Mesendoderm (in vitro differentiated cells): ENCODE measurements around the gene BPNT1.

Source experiments
- DNase-seq: peaks from one replicate; pipeline ENCODE4 v3.0.0; 2013
- H2AK5ac ChIP-seq: 2 replicates; pipeline ENCODE4 v1.6.1; 2013; ENCODE audit warnings: low read length, inconsistent platforms
- H2BK120ac ChIP-seq: 2 replicates; pipeline ENCODE4 v1.6.1; 2013; ENCODE audit warnings: low read depth, mild to moderate bottlenecking, low read length, moderate library complexity, mixed read lengths
- H2BK15ac ChIP-seq: replicated peaks from 2 replicates; pipeline ENCODE4 v1.6.1; 2013; ENCODE audit warnings: low read depth, mild to moderate bottlenecking, moderate library complexity
- H2BK5ac ChIP-seq: 2 replicates; pipeline ENCODE4 v1.6.1; 2013; ENCODE audit warnings: low read length, inconsistent platforms
- H3K18ac ChIP-seq: 2 replicates; pipeline ENCODE4 v1.6.1; 2013; ENCODE audit warnings: mild to moderate bottlenecking, low read length, mixed read lengths
- H3K23ac ChIP-seq: one replicate; pipeline ENCODE4 v1.6.1; 2013; ENCODE audit warnings: low read length
- H3K27ac ChIP-seq: 2 replicates; pipeline ENCODE4 v1.5.1; 2013; ENCODE audit warnings: low read depth, mild to moderate bottlenecking, inconsistent platforms, low read length, moderate library complexity
- H3K27me3 ChIP-seq: 2 replicates; pipeline ENCODE4 v1.6.1; 2013; ENCODE audit warnings: low read length, control low read depth, mild to moderate bottlenecking, inconsistent platforms; ENCODE audit not compliant: insufficient read depth, poor library complexity
- H3K36me3 ChIP-seq: 2 replicates; pipeline ENCODE4 v1.6.1; 2013; ENCODE audit warnings: low read length, inconsistent platforms; ENCODE audit not compliant: control insufficient read depth, insufficient read depth
- H3K4ac ChIP-seq: one replicate; pipeline ENCODE4 v1.6.1; 2013; ENCODE audit warnings: low read depth, mild to moderate bottlenecking, low read length, moderate library complexity
- H3K4me1 ChIP-seq: 2 replicates; pipeline ENCODE4 v1.6.1; 2013; ENCODE audit warnings: low read depth, low read length, inconsistent platforms; ENCODE audit not compliant: control insufficient read depth
- H3K4me2 ChIP-seq: 2 replicates; pipeline ENCODE4 v1.6.1; 2013; ENCODE audit warnings: low read length
- H3K4me3 ChIP-seq: 2 replicates; pipeline ENCODE4 v1.5.1; 2013; ENCODE audit warnings: mild to moderate bottlenecking, low read length
- H3K56ac ChIP-seq: one replicate; pipeline ENCODE4 v1.6.1; 2013; ENCODE audit warnings: low read length
- H3K79me1 ChIP-seq: 2 replicates; pipeline ENCODE4 v1.6.1; 2013; ENCODE audit warnings: low read length, inconsistent platforms
- H3K79me2 ChIP-seq: 2 replicates; pipeline ENCODE4 v1.6.1; 2013; ENCODE audit warnings: mild to moderate bottlenecking, low read length; ENCODE audit not compliant: control insufficient read depth, insufficient read depth
- H3K9ac ChIP-seq: 2 replicates; pipeline ENCODE4 v1.6.1; 2013; ENCODE audit warnings: low read length, inconsistent platforms
- H4K5ac ChIP-seq: one replicate; pipeline ENCODE4 v1.6.1; 2013; ENCODE audit warnings: low read length
- H4K8ac ChIP-seq: one replicate; pipeline ENCODE4 v1.6.1; 2013; ENCODE audit warnings: low read depth, mild to moderate bottlenecking, control low read depth, low read length, moderate library complexity
- WGBS: extraction: QIAGEN DNeasy Blood & Tissue Kit; methylation state at CpG from one replicate; pipeline ENCODE4 v1.1.7; 2013; ENCODE audit warnings: low lambda C conversion rate, missing lambda C conversion rate; ENCODE audit not compliant: insufficient coverage; ENCODE audit errors: extremely low coverage; 5-methylcytosine and 5-hydroxymethylcytosine counted together

Gene BPNT1

GRCh38 chr1:220045356-220046051 is 44.1 kb downstream of the BPNT1 start:
- Histone ChIP-seq H3K27ac (no peak overlapping the region), H3K4me1 (no peaks in the 10 kb centered on the region), H3K23ac (peak overlapping the region; percentile 94), H2BK5ac (no peak overlapping the region), H3K4me3 (peak overlapping the region; percentile 98), H3K4ac (no peak overlapping the region), H3K18ac (no peak overlapping the region), H3K79me2 (peaks cover 28% of the 10 kb centered on the region), H3K56ac (peak overlapping the region; percentile 99), H4K5ac (no peak overlapping the region), H2BK120ac (no peak overlapping the region), H3K79me1 (no peaks in the 10 kb centered on the region), H3K27me3 (no peaks in the 10 kb centered on the region), H2AK5ac (no peak overlapping the region), H2BK15ac (no peak overlapping the region), H3K9ac (peak overlapping the region; percentile 95), H3K36me3 (no peaks in the 10 kb centered on the region), H3K4me2 (peak overlapping the region; percentile 59), H4K8ac (no peak overlapping the region)
- WGBS: no CpG with 5 or more reads among the region's 17 CpGs
- no peak for DNase-seq

GRCh38 chr1:220044678-220045355 is 44.8 kb downstream of the BPNT1 start:
- no CpG with 5 or more reads among the region's 4 CpGs for WGBS
- Histone ChIP-seq H3K79me2 (peaks cover 28% of the 10 kb centered on the region), H3K4me3 (no peak overlapping the region), H4K8ac (no peak overlapping the region), H3K23ac (no peak overlapping the region), H3K18ac (no peak overlapping the region), H2BK15ac (no peak overlapping the region), H3K4ac (no peak overlapping the region), H3K36me3 (no peaks in the 10 kb centered on the region), H4K5ac (no peak overlapping the region), H3K4me1 (no peaks in the 10 kb centered on the region), H2BK120ac (no peak overlapping the region), H2AK5ac (no peak overlapping the region), H2BK5ac (no peak overlapping the region), H3K79me1 (no peaks in the 10 kb centered on the region), H3K9ac (peak overlapping the region; percentile 95), H3K56ac (no peak overlapping the region), H3K27me3 (no peaks in the 10 kb centered on the region), H3K4me2 (no peak overlapping the region), H3K27ac (no peak overlapping the region)
- DNase-seq: no peak

- H3K36me3 ChIP-seq: no peaks in the 10 kb centered on the region
- no peak overlapping the region for H3K4me3 ChIP-seq
Measured at GRCh38 chr1:220043646-220044045, 45.9 kb downstream of the BPNT1 start.

GRCh38 chr1:220040028-220040596 is 49.5 kb downstream of the BPNT1 start:
- H3K4me3 ChIP-seq: no peak overlapping the region
- WGBS: no CpG with 5 or more reads among the region's 5 CpGs
- no peak overlapping the region for H3K18ac ChIP-seq
- H4K5ac ChIP-seq: no peak overlapping the region
- H3K36me3 ChIP-seq: no peaks in the 10 kb centered on the region
- no peak overlapping the region for H2BK120ac ChIP-seq
- H3K79me2 ChIP-seq: peaks cover 22% of the 10 kb centered on the region
- DNase-seq: no peak
- no peak overlapping the region for H3K9ac ChIP-seq
- H3K27ac ChIP-seq: no peak overlapping the region
- H3K4me1 ChIP-seq: no peaks in the 10 kb centered on the region
- H3K27me3 ChIP-seq: no peaks in the 10 kb centered on the region
- H2BK15ac ChIP-seq: no peak overlapping the region
- H2AK5ac ChIP-seq: no peak overlapping the region
- no peak overlapping the region for H4K8ac ChIP-seq
- no peak overlapping the region for H2BK5ac ChIP-seq
- no peak overlapping the region for H3K56ac ChIP-seq
- no peak overlapping the region for H3K23ac ChIP-seq
- no peaks in the 10 kb centered on the region for H3K79me1 ChIP-seq
- no peak overlapping the region for H3K4ac ChIP-seq
- no peak overlapping the region for H3K4me2 ChIP-seq

More at GRCh38 chr1:220043646-220044045, 45.9 kb downstream of the BPNT1 start:
- H3K4me2 ChIP-seq: no peak overlapping the region
- peaks cover 28% of the 10 kb centered on the region for H3K79me2 ChIP-seq
- H4K8ac ChIP-seq: no peak overlapping the region
- no peak for DNase-seq
- WGBS: no CpG with 5 or more reads among the region's 2 CpGs
- no peak overlapping the region for H3K4ac ChIP-seq
- no peaks in the 10 kb centered on the region for H3K27me3 ChIP-seq
- H4K5ac ChIP-seq: no peak overlapping the region
- no peak overlapping the region for H2BK120ac ChIP-seq
- no peaks in the 10 kb centered on the region for H3K79me1 ChIP-seq
- no peak overlapping the region for H2AK5ac ChIP-seq
- no peaks in the 10 kb centered on the region for H3K4me1 ChIP-seq
- no peak overlapping the region for H2BK5ac ChIP-seq
- no peak overlapping the region for H3K18ac ChIP-seq
- no peak overlapping the region for H3K9ac ChIP-seq
- H3K56ac ChIP-seq: no peak overlapping the region
- H2BK15ac ChIP-seq: no peak overlapping the region
- no peak overlapping the region for H3K27ac ChIP-seq
- H3K23ac ChIP-seq: no peak overlapping the region

- Histone ChIP-seq H3K56ac (no peak overlapping the region), H2BK15ac (no peak overlapping the region), H3K79me1 (no peaks in the 10 kb centered on the region), H3K79me2 (peaks cover 12% of the 10 kb centered on the region), H4K8ac (no peak overlapping the region), H2AK5ac (no peak overlapping the region), H3K18ac (no peak overlapping the region), H3K4me2 (no peak overlapping the region), H3K23ac (no peak overlapping the region), H3K27me3 (no peaks in the 10 kb centered on the region), H3K4ac (no peak overlapping the region), H4K5ac (no peak overlapping the region), H3K4me1 (no peaks in the 10 kb centered on the region), H3K27ac (no peak overlapping the region), H3K36me3 (no peaks in the 10 kb centered on the region), H3K4me3 (no peak overlapping the region), H2BK5ac (no peak overlapping the region), H3K9ac (no peak overlapping the region), H2BK120ac (no peak overlapping the region)
- DNase-seq: no peak
- WGBS: no CpG with 5 or more reads among the region's 4 CpGs
Measured at GRCh38 chr1:220038640-220039039, 50.9 kb downstream of the BPNT1 start.
